HG03139 (cell line): ENCODE data around the gene LRCH1.
A peak's percentile ranks its signal among the peaks of the same experiment; 100 is the strongest.
"Not testable (repeated sequence)": the region's sequence is repeated elsewhere in the genome, so short reads cannot be mapped to it uniquely, and the experiment has no call there.

Experiments
- ATAC-seq: cut with Tn5 transposase; IDR thresholded peaks from one replicate; pipeline ENCODE4 v1.9.1; 2021; ENCODE audit not compliant: unreplicated experiment

Gene LRCH1

DNA sequence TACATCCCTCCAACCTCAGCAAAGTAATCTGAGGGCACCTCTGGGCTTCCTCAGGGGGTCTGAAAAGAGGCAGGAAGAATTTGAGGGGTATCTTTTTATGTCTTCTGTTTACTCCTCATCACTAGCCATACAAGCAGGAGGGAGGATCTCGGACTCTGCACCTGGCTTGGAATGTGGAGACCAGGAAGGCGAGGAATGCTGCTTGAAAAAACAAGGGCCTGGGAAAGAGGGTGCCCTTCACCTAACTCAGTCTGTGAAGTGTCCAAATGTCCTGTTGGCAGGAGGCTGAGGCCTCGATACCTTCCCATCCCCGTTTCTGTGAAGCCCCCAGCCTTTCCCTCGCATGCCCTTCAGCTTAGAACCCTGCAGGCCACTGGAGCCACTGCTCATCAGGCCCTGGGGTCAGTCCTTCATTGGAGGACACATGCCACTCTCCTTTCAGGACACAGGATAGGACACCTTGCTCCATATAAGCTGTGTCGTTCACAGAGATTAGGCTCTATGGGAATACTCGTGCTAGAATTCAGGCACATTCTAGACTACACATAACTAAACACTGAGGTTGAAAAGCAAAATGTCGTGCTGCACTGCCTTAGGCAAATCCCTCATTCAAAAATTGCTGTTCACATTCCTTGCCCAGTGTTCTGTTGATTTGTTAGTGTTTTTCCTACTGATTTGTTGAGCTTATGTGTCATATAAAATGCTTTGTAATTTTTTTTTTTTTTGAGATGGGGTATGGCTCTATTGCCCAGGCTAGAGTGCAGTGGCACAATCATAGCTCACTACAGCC lies 194.3 kb downstream of the LRCH1 start:
- ATAC-seq, result no peak

DNA sequence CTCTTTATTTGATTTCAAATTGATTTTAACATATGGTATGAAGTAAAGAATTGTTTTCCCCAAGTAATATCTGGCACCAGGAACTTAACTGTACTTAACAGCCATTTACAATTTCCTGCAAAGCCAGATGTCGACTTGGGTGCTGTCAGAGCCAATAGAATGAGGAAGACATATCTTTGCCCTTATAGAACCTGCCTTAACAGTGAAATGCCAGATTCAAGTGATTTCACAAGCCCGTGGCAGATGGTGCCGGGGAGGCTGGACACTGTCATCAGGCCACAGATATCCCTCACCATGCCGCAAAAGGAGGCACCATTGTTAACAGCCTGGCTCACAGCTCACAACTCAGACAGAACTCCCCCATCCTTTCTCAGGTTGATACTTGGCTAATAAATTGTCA lies 195.3 kb downstream of the LRCH1 start:
- ATAC-seq, result no peak

DNA sequence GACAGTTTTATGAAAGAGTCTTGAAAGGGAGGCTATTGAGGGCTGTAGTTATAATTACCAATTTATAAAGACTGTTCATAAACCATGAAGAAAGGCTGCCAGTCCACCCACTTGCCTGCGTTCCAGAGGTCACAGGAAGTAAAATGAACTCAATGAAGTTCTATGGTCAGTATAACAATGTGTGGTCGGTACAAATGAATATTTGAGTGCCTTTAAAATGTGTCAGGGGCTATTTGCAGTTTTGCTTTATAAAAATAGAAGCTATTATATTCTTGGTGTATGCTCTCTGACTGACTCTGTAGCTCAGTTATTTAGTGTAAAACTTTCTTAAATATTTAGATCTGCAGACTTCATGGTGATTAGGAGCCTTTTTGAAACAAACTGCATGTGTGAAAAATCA lies 197.0 kb downstream of the LRCH1 start:
- no peak for ATAC-seq

DNA sequence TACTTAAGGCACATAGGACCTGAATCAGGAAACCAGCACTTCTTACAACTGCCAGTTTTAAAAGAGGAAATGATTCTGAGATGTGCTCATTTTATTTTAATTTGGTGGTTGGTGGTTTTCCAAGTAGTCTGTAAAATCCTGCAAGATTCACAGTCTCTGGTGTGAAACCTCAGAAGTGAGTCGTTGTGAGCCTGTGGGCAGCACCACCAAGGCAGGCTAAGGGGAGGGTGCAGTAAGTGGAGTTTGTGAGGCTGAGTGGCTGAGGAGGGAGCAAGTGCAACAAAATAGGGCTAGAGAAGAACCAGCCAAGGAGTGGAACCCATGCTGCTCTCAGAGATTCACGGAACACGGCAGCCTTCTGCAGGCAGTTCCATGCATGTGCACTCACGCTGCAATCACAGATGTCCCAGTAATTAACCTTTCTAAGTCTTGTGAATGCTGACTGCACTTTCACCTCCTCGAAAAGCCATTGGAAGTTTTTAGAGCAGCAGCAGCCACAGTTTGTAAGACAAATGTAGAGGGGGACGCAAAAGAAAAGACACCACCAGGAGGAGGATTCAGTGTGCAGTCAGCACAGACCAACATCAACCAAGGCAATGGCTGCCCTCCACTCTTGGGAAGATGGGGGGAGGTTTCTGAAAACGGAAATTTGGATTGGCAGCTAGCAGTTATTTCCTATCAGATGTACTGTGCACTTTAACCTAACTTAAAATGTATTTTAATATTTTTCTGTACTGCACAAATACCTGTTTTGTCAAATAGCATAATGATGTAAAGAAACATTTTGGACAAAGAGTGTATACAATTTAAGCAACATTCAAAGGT lies 199.1 kb downstream of the LRCH1 start:
- ATAC-seq, result peak; percentile 68

DNA sequence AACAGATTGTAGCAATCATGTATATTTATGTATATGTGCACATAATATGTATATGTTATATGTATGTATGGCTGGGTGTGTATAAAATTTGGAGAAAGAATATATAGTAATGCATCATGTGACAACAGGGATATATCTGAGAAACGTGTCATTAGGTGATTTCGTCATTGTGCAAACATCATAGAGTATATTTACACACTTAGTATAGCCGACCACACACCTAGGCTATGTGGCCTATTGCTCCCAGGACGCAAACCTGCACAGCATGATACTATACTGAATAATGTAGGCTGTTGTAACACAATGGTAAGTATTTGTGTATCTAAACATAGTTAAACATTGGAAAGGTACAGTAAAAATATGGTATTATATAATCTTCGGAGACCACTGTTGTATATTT lies 200.2 kb downstream of the LRCH1 start:
- ATAC-seq, result no peak

DNA sequence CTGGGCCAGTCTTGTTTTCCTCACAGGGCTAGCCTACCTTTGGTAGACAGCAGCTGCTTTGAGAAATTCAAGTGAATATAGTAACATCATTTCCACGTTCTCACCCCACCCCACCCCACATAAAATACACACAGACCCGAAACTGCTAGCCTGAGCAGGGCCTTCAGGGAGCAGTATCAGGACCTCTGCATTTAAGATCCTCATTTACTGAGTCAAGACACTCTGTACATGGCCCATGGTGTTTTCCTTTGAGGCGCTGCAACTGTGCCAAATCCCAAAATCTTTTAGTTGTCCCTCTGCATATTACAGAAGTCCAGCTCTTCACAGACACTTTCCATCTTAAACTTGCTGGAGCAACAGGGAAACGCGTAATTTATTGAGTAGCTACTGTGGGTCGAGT lies 200.9 kb downstream of the LRCH1 start:
- no peak for ATAC-seq

DNA sequence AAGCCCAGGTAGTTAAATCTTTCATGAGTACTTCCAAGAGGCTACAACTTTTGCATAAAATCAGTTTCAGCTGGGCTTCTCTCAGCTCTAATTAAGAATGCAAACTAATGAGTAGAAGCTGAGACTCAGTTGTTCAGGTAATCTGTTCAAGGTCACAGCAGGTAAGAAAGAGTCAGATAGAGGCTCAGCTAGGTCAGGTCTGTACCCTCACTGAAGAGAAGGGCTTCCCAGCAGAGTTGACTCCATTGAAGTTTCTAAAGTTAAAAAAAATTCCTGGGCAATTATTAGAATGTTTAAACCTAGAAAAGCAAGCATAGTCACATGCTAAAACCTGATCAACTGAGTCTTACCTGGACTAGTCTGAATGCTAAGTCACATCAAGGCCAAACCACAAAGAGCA lies 201.8 kb downstream of the LRCH1 start:
- no peak for ATAC-seq

DNA sequence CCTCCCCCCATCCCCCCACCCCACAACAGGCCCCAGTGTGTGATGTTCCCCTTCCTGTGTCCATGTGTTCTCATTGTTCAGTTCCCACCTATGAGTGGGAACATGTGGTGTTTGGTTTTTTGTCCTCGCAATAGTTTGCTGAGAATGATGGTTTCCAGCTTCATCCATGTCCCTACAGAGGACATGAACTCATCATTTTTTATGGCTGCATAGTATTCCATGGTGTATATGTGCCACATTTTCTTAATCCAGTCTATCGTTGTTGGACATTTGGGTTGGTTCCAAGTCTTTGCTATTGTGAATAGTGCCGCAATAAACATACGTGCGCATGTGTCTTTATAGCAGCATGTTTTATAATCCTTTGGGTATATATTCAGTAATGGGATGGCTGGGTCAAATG lies 202.5 kb downstream of the LRCH1 start:
- not testable (repeated sequence) for ATAC-seq

DNA sequence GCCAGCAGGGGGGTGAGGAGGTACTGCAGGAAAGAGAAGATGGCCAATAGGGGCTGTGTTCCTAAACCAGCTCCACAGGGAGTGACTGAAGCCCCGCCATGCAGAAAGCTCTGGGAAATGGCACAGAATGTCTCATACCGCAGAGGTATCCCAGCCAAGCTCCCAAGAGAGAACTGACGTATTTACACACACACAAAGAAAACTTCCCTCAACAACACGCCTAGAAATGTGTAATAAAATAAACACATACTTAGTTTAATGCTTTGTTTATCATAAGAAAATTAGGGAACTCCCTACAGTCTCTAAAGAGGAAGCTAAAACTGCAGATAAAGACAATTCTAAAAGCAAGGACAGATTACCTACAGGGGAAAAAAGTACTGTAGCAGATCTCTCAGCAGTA lies 204.0 kb downstream of the LRCH1 start:
- no peak for ATAC-seq

DNA sequence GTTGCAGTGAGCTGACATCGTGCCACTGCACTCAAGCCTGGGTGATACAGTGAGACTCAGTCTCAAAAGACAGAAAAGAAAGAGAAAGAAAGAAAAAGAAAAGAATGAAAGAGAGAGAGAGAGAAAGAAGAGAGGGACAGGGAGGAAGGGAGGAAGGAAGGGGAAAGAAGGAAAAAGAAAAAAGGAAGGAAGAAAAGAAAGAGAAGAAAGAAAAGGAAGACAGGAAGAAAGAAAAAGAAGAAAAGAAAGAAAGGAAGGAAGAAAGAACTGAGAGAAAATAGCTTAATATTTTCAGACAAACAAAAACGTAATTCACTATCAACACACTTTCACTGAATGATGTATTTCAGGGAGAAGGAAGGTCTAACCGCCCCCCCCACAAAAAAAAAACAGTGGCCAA lies 204.7 kb downstream of the LRCH1 start:
- no peak for ATAC-seq

DNA sequence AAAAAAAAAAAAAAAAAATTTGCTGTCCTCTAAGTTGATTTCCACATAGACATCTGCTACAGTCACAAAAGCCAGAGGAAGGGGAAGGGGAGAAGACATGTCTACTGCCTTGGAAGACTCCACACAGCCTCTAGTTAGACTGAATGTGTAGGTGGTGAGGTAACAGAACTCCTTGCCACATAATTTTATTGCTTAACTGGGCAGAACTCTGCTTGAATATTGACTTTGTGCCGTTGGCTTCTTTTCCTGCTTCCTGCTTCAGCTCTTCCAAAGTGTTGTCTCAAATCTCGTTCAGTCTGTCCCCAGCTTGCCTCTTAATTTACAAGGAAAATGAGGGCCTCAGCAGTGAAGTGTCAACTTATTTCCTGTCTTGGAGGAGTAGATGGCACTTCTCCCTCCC lies 206.9 kb downstream of the LRCH1 start:
- ATAC-seq, result no peak

DNA sequence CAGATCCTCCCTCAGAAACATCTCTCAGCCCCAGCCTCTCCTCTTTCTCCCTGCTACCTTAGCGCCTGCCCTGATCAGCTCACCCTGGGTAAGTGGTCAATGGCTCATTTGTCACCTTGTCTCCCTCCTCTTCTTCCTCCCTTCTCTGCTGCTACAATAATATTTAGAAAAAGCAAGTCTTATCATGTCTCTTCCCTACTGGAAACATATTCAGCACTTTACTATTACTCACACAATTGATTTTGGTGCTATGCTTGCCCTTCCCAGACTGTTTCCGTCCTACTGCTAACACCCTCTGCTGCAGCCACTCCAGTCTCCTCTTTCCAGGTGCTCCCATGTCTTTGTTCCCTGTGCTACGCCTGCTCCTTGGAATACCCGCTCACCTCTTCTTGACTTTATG lies 208.2 kb downstream of the LRCH1 start:
- ATAC-seq, result no peak

DNA sequence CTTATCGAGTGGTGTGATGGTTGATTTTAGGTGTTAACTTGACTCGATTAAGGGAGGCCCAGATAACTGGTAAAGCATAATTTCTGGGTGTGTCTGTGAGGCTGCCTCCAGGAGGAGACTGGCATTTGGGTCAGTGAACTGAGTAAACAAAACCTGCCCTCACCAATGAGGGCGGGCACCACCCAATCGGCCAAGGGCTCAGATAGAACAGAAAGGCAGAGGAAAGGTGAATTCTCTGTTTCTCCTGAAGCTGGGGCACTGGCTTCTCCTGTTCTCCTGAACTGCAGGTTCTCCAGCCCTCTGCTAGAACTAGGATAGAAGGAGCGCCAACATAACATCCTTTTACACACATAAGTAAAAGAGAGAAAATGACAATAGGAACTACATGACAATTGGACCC lies 208.9 kb downstream of the LRCH1 start:
- ATAC-seq, result no peak

DNA sequence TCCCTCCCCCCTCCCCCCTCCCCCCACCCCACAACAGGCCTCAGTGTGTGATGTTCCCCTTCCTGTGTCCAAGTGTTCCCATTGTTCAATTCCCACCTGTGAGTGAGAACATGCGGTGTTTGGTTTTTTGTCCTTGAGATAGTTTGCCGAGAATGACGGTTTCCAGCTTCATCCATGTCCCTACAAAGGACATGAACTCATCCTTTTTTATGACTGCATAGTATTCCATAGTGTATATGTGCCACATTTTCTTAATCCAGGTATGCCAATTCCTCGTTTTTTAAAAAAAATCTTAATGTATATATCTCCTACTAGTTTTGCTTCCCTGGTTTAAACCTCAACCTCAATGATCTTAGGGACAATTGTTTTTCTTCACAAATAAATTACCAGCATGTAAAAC lies 217.0 kb downstream of the LRCH1 start:
- ATAC-seq, result not testable (repeated sequence)

DNA sequence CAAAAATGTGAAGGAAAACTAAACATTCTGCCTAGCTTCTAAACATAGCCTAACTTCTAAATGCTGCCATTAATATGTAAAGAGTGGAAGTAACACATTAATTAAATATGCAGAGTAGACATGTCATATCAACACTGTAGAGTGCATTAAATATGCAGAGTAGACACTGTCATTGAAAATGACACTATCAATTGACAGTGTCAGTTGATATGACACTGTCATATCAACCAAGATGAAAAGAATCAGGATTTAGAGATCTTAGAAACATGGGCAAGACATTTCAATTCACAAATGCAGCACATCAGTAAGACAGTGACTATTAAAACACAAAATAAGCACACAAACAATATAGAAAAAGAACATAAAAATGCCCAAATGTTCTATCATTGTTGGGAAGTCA lies 218.7 kb downstream of the LRCH1 start:
- ATAC-seq, result no peak

DNA sequence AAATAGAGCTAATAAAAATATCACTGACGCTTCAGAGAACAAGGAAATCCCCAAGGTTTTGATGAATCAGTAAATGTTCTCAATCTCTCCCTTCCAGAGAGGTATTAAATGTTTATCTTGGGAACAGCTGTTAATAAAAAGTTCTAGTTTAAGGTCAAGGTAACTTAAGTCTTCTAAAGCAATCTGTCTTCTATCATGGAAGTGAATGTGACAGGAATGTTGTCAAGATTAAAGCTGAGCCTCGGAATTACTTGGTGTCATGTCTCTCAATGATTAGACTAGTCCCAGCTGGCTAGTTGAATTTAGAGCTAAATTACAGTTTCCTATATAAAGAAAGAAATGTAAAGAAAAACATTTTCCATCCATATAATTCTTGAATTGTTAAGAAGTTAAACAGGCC lies 220.6 kb downstream of the LRCH1 start:
- no peak for ATAC-seq

DNA sequence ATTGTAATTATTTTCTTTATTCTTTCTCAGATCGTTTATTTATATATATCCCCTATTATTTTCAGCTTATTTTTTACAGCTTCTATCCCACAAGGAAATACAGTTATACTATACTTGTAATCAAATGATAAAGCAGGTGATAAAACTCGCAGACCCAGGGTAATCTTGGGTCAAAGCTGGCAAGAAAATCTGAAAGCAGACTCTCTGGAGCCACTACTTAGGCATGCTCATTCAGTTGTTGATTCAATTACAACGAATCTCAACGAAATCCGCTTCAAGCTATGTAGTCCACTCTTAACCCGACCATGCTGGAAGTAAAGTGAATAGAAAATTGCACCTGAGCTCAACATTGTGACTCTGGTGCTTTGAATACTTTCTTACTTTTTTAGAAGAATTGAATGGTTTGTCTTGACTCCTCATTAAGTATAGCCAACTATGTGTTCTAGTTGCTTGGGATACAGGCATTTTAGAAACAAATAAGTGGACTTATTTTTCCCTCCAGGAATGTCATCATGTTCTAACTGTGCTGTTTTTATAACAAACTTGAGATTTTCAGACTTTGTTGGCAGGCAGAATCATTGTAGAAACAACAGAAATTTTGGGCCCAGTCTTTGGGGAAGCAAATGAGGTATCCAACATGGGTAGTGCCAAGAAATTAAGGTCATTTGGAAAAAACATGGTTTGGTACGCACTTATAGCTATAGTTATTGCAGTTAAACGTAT lies 222.6 kb downstream of the LRCH1 start:
- ATAC-seq, result no peak

DNA sequence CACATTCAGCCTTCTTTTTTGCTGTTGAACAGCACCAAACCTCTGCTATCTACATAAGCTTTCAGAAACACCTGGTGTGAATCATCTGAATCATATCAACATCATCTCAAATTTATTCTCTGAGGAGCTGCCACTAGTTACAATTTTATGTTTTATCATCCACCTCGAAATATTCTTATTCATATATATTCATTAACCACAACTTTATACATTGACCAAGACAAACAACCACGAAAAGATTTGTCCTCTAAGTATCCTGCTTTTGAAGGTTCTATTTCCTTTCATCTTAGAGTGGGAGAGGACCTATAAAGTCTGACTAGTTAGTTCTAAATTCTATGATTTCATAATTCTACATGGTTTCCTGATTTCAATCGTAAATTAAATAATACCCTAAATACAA lies 225.1 kb downstream of the LRCH1 start:
- no peak for ATAC-seq

DNA sequence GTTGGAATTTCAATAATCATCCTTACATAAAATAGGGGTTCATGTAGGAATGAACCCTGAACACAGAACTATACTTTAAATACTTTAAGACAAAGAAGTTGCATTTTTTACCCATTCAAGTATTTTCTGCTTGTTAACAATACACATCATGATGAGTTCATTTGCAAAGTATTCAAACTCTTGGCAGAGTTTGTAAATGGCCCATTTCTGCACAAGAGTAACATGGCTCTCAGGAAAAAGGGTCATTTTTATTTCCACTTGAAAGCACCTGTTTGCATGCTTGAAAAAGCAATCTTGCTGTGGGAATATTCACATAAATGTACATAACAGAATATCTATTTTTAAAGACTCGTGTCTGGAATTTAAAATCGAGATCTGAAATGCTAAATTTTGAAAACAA lies 225.9 kb downstream of the LRCH1 start:
- ATAC-seq, result no peak

DNA sequence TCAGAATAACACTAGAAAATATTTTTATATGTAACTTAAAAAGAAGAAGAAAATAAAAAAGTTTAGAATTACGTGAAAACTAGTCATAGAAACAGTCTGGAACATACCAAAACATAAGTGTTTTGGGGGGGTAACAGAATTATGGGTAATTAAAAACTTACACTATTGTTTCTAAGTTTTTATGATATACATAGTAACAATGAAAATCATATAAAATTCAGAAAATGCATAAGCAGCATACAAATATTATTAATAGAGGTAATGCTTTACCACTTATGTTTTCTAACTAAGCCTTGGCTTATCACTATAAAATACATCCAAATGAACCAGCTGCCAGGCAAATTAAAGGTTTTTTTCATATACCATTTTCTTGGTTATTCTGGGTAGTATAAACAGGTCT lies 229.1 kb downstream of the LRCH1 start:
- no peak for ATAC-seq

DNA sequence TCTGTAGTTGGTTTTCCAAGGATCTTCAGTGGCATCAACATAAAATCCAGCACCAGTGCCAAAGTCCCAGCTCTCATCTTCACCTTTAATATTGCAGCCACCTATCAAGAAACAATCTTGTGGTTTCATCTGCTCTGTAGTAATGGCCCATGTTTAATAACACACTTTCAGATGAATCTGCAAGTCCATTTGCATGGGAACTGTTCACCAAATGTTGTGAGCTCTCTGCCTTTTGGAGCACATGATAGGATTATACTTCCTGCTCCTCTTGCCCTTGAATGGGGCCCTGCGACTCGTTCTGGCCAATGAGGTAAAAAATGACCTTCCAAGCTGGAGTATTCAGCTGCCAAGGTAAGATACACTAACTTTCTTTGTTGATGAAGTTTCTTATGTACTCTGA lies 229.7 kb downstream of the LRCH1 start:
- no peak for ATAC-seq

DNA sequence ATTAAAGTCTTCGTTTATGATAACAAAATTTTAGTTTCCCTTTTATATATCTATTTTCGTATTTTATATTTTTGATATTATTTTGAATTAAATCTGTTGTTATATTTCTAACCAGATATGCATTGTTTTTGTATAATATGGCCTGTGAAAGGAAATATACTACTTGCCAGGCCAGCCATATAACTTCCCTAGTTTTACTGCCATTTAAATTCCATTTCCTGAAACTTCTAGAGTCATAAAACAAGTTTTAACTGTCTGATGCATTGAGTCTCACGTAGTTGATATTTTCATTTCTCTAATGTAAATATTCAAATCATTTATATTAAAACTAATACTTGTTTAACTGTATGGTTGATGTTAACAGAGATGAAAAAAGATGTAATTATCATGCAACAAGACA lies 230.5 kb downstream of the LRCH1 start:
- ATAC-seq, result no peak
